H54 (cell line): ENCODE data around the gene PPFIA4.

Experiments
- DNase-seq: peaks from one replicate; pipeline ENCODE4 v3.0.0; 2011; ENCODE audit warnings: low spot score, mixed read lengths; ENCODE audit not compliant: insufficient read length
- FAIRE-seq: peaks from 3 replicates; lab custom pipeline; 2011; peaks lifted over from hg19 to GRCh38; lab: Jason Lieb, UNC
- POLR2A ChIP-seq: IDR thresholded peaks from 2 replicates; pipeline ENCODE4 v1.6.1; 2011; ENCODE audit warnings: low read depth, mild to moderate bottlenecking, low read length

Gene PPFIA4

GRCh38 chr1:203028784-203029553 lies 2.7 kb downstream of the PPFIA4 start:
- TF ChIP-seq POLR2A = no peak
- DNase-seq = no peak
- FAIRE-seq = no peak

- DNase-seq (no peak), FAIRE-seq (no peak)
- TF ChIP-seq POLR2A = no peak
Observed at GRCh38 chr1:203031467-203031866, 5.2 kb downstream of the PPFIA4 start.

GRCh38 chr1:203033287-203033686 lies 7.0 kb downstream of the PPFIA4 start:
- FAIRE-seq (no peak), DNase-seq (no peak)
- no peak for TF ChIP-seq POLR2A

- TF ChIP-seq POLR2A = no peak
- no peak for FAIRE-seq
- DNase-seq = no peak
Observed at GRCh38 chr1:203033917-203034316, 7.6 kb downstream of the PPFIA4 start.

- FAIRE-seq (no peak), DNase-seq (no peak)
- TF ChIP-seq POLR2A = no peak
Observed at GRCh38 chr1:203034422-203035110, 8.3 kb downstream of the PPFIA4 start.

- no peak for DNase-seq
- no peak for FAIRE-seq
- no peak for TF ChIP-seq POLR2A
Observed at GRCh38 chr1:203035111-203036000, 9.1 kb downstream of the PPFIA4 start.

- no peak for FAIRE-seq
- no peak for TF ChIP-seq POLR2A
- DNase-seq = no peak
Observed at GRCh38 chr1:203036135-203036534, 9.8 kb downstream of the PPFIA4 start.

GRCh38 chr1:203036537-203036936 lies 10.2 kb downstream of the PPFIA4 start:
- TF ChIP-seq POLR2A = no peak

GRCh38 chr1:203037509-203038190 lies 11.4 kb downstream of the PPFIA4 start:
- DNase-seq = no peak
- FAIRE-seq = no peak
- TF ChIP-seq POLR2A = no peak

More at GRCh38 chr1:203036537-203036936, 10.2 kb downstream of the PPFIA4 start:
- DNase-seq (no peak), FAIRE-seq (no peak)

GRCh38 chr1:203038217-203038741 lies 12.0 kb downstream of the PPFIA4 start:
- TF ChIP-seq POLR2A = no peak
- peak; percentile 94 for DNase-seq
- FAIRE-seq = peak; percentile 53

- no peak for DNase-seq
- no peak for FAIRE-seq
- no peak for TF ChIP-seq POLR2A
Observed at GRCh38 chr1:203038891-203039608, 12.8 kb downstream of the PPFIA4 start.
